ENCODE measurements around the gene BEAN1.

GRCh38 chr16:66515596-66516508 lies 88.8 kb downstream of the BEAN1 start:
- TF ChIP-seq POLR2AphosphoS5 (IDR thresholded peaks at IDR 0.05) = no peak
- TF ChIP-seq, protein P1, sequence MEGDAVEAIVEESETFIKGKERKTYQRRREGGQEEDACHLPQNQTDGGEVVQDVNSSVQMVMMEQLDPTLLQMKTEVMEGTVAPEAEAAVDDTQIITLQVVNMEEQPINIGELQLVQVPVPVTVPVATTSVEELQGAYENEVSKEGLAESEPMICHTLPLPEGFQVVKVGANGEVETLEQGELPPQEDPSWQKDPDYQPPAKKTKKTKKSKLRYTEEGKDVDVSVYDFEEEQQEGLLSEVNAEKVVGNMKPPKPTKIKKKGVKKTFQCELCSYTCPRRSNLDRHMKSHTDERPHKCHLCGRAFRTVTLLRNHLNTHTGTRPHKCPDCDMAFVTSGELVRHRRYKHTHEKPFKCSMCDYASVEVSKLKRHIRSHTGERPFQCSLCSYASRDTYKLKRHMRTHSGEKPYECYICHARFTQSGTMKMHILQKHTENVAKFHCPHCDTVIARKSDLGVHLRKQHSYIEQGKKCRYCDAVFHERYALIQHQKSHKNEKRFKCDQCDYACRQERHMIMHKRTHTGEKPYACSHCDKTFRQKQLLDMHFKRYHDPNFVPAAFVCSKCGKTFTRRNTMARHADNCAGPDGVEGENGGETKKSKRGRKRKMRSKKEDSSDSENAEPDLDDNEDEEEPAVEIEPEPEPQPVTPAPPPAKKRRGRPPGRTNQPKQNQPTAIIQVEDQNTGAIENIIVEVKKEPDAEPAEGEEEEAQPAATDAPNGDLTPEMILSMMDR (IDR thresholded peaks at IDR 0.05) = peak; percentile 14 to 30 (median 25)
